Testis (tissue), 3 donors: ENCODE measurements around the gene C13orf46. TPM values are rescaled to one million over a fixed set of nuclear protein-coding genes. Genes with fewer than 3 reads are reported as not detected.
A peak's percentile ranks its signal among the peaks of the same experiment; 100 is the strongest.

Experiments used
- DNase-seq: peaks from one replicate; pipeline ENCODE4 v3.0.0-alpha.2; 2019
- H3K27ac ChIP-seq, 2 donors: fragments of 200-600 bp; sonication (generic); one replicate each; pipeline ENCODE4 v1.5.1; 2019
- H3K27me3 ChIP-seq: fragments of 200-600 bp; sonication (generic); one replicate; pipeline ENCODE4 v1.5.1; 2019
- H3K36me3 ChIP-seq: fragments of 200-600 bp; sonication (generic); one replicate; pipeline ENCODE4 v1.5.1; 2017; ENCODE audit warnings: low read depth; ENCODE audit errors: missing control alignments
- H3K4me1 ChIP-seq: fragments of 200-600 bp; sonication (generic); one replicate; pipeline ENCODE4 v1.5.1; 2019
- H3K4me3 ChIP-seq, 2 donors: fragments of 200-600 bp; sonication (generic); one replicate each; pipeline ENCODE4 v1.5.1; 2017 to 2019
- H3K9me3 ChIP-seq: fragments of 200-600 bp; sonication (generic); one replicate; pipeline ENCODE4 v1.5.1; 2017
- POLR2A ChIP-seq: fragments of 450-650 bp; IDR thresholded peaks from one replicate; pipeline ENCODE4 v1.6.1; 2017; ENCODE audit warnings: antibody characterized with exemption, mild to moderate bottlenecking, moderate library complexity
- WGBS, 2 donors: methylation state at CpG; one replicate each; pipeline ENCODE4 v1.1.5; 2018; 5-methylcytosine and 5-hydroxymethylcytosine counted together
- intact Hi-C: fragments of 100-400 bp; cut with DNase I; formaldehyde crosslinking; loops from one replicate; pipeline ENCODE4 v1.15.1; 2023; ENCODE audit warnings: low total_unique reads
- polyA plus RNA-seq: library from polyadenylated mRNA; stranded (reverse); fragments of 350-450 nt; fragmentation: Illumina TruSeq; extraction: RNeasy Lipid Tissue Mini Kit (QIAGEN cat#74804); gene quantifications from one replicate; pipeline ENCODE4 v1.2.3, GENCODE V29; 2014; ENCODE audit warnings: low read depth, low replicate concordance; ENCODE audit not compliant: insufficient read depth
- total RNA-seq, 2 donors: library from RNA; depleted of rRNA; stranded (reverse); fragments of >200 nt; gene quantifications; one replicate each; pipeline ENCODE4 v1.2.3, GENCODE V29; 2016
- TF ChIP-seq, protein P1 (sequence below), 3 experiments: fragments of 450-650 bp in 2 of 3; fragments of 200-600 bp in 1 of 3; sonication (generic) in 1 of 3; IDR thresholded peaks; one replicate each; pipeline ENCODE4 v1.5.1; 2016 to 2019; ENCODE audit warnings: antibody characterized with exemption in 3 of 3, mild to moderate bottlenecking in 2 of 3, moderate library complexity in 1 of 3

Gene C13orf46
- total and polyA plus RNA-seq, 3 donors from 2014 or later = 2.9 to 28.4 (median 5.5) TPM

- no peak for TF ChIP-seq POLR2A
- TF ChIP-seq, protein P1, sequence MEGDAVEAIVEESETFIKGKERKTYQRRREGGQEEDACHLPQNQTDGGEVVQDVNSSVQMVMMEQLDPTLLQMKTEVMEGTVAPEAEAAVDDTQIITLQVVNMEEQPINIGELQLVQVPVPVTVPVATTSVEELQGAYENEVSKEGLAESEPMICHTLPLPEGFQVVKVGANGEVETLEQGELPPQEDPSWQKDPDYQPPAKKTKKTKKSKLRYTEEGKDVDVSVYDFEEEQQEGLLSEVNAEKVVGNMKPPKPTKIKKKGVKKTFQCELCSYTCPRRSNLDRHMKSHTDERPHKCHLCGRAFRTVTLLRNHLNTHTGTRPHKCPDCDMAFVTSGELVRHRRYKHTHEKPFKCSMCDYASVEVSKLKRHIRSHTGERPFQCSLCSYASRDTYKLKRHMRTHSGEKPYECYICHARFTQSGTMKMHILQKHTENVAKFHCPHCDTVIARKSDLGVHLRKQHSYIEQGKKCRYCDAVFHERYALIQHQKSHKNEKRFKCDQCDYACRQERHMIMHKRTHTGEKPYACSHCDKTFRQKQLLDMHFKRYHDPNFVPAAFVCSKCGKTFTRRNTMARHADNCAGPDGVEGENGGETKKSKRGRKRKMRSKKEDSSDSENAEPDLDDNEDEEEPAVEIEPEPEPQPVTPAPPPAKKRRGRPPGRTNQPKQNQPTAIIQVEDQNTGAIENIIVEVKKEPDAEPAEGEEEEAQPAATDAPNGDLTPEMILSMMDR (IDR thresholded peaks at IDR 0.05) = no peak
- no peaks in the 10 kb centered on the region for H3K4me1 ChIP-seq
- 67 to 79% methylated on average over 21 of the region's 21 CpGs for WGBS, 2 donors
- no peaks in the 10 kb centered on the region for H3K9me3 ChIP-seq
- no peaks in the 10 kb centered on the region for H3K27me3 ChIP-seq
- intact Hi-C loops = no loop called here
- H3K4me3 ChIP-seq = no peak overlapping the region
- DNase-seq = no peak
- no peak overlapping the region for H3K27ac ChIP-seq
- no peaks in the 10 kb centered on the region for H3K36me3 ChIP-seq
These were observed 18.6 kb upstream of the C13orf46 start for GRCh38 chr13:113992276-113993005.

DNA sequence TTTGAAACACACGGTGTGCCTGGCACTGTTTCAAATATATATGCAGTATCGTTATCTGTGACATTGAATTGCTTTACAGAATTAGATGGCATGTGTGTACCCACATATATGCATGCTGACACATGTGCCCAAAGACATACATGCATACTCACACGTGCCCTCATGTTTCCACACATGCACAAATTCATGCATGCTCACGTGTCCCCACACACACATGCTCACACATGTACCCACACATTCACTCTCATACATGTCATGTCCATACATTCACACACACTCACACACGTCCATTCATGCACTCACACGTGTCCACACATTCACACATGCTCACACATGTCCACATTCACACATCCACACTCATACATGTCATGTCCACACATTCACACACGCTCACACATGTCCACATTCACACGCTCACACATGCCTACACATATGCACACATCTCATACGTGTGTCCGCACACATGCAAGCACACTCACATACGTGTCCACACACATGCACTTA, 17.9 kb upstream of the C13orf46 start:
- WGBS, 2 donors = 86 to 90% methylated on average over 11 of the region's 11 CpGs
- Histone ChIP-seq H3K9me3 (no peaks in the 10 kb centered on the region), H3K4me3 (no peak overlapping the region), H3K36me3 (no peaks in the 10 kb centered on the region), H3K27ac (no peak overlapping the region), H3K4me1 (no peaks in the 10 kb centered on the region), H3K27me3 (no peaks in the 10 kb centered on the region)
- DNase-seq = no peak
- intact Hi-C loops = no loop called here
- TF ChIP-seq, protein P1 (IDR thresholded peaks at IDR 0.05) = no peak
- TF ChIP-seq POLR2A = no peak

DNA sequence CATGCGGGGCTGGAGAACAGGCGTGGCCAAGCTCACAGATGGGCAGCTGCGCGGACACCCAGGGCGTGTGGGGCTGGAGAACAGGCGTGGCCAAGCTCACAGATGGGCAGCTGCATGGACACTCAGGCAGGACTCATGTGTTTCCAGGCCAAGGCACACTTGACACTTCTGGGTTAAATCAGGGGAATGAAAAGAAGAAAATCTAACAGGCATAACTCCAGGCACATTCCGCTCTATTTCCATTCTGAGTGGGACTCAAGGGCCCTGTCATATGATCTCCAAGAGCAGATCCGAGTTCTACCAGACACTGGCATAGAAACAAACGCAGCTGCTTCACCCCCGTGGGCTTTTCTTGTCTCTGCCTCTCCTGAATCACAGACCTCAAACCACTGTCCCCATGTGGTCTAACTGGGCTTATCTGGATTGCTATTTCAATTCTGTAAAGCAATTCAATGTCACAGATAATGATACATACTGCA, 17.4 kb upstream of the C13orf46 start:
- DNase-seq = peak; percentile 44
- no peaks in the 10 kb centered on the region for H3K27me3 ChIP-seq
- 64 to 74% methylated on average over 4 to 8 of the region's 10 CpGs for WGBS, 2 donors
- intact Hi-C loops = no loop called here
- no peak overlapping the region for H3K27ac ChIP-seq
- H3K4me3 ChIP-seq = no peak overlapping the region
- H3K4me1 ChIP-seq = no peaks in the 10 kb centered on the region
- TF ChIP-seq, protein P1 (IDR thresholded peaks at IDR 0.05) = no peak
- no peak for TF ChIP-seq POLR2A
- no peaks in the 10 kb centered on the region for H3K9me3 ChIP-seq
- H3K36me3 ChIP-seq = no peaks in the 10 kb centered on the region

DNA sequence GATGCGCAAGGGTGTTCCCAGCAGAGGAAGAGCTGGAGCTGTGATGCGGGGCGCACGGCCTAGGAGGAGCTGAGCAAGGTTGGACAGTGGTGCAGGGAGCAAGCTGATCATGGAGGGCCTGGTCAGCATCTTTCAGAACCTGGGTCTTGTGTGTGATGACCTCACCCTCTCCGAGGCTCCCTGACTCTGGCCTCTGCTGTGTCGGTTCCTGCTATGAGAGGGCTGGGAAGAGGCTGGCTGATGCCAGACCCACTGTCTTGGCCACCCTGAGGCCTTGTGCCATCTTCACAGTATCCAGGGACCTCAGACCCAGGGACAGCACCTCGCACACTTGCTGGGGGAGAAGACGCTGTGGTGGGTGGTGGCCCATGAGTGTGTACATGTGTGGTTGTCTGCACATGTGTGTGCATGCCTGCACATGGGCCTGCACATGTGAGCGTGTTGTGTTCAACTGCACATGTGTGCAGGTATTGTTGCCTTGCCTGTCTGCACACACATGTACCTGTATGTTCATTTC, 16.5 kb upstream of the C13orf46 start:
- intact Hi-C loops = no loop called here
- H3K4me3 ChIP-seq = no peak overlapping the region
- TF ChIP-seq, protein P1 (IDR thresholded peaks at IDR 0.05) = no peak
- no peak for TF ChIP-seq POLR2A
- no peak overlapping the region for H3K27ac ChIP-seq
- DNase-seq = peak; percentile 8
- no peaks in the 10 kb centered on the region for H3K4me1 ChIP-seq
- no peaks in the 10 kb centered on the region for H3K27me3 ChIP-seq
- no peaks in the 10 kb centered on the region for H3K36me3 ChIP-seq
- WGBS, 2 donors = 92 to 94% methylated on average over 8 to 9 of the region's 9 CpGs
- no peaks in the 10 kb centered on the region for H3K9me3 ChIP-seq
